ENCODE measurements around the gene TMEM88. TPM values are rescaled to one million over a fixed set of nuclear protein-coding genes. Genes with fewer than 3 reads are reported as not detected.

The TMEM88 gene
- total and polyA plus RNA-seq, 2 of the 4 experiments (the other 2 are of a cell fraction) = 2.1 TPM; not detected in 1

DNA sequence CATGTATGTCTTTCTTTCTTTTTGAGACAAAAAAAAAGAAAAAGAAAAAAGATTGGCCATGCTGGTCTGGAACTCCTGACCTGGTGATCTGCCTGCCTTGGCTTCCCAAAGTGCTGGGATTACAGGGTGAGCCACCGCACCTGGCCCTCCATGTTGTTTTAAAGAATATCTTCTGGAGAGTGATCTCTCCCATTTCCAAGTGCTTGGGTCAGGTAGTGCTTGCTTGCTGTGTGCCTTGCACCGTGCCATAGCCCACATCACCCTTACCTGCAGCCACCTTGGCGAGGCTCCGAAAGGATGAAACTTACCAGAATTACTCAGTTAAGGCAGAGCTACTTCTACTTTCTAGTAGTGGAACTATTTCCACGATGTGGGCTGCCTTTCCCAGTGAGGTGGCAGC lies 39.9 kb upstream of the TMEM88 start:
- no peak overlapping the region for H4K91ac ChIP-seq (ENCODE audit: insufficient read depth, low read depth, low read length)
- no peak overlapping the region for H3K14ac ChIP-seq (replicated peaks; ENCODE audit: low read depth, low read length)
- no peak overlapping the region for H3K4ac ChIP-seq (ENCODE audit: low read depth, low read length)
- no peak overlapping the region for H2BK20ac ChIP-seq (ENCODE audit: low read depth, low read length)
- no peak for DNase-seq
- no peak overlapping the region for H3K27ac ChIP-seq (ENCODE audit: insufficient read depth, low read length)
- H3K36me3 ChIP-seq (ENCODE audit: control insufficient read depth, insufficient read depth, low read length) = no peaks in the 10 kb centered on the region
- H2BK120ac ChIP-seq (ENCODE audit: low read depth, low read length) = no peak overlapping the region
- TF ChIP-seq BHLHE40 (IDR thresholded peaks at IDR 0.05; ENCODE audit: low read depth, low read length) (no peak), FOS (IDR thresholded peaks at IDR 0.05; ENCODE audit: low read depth, low read length) (no peak)
- H3K9me1 ChIP-seq (ENCODE audit: insufficient read depth, low read length) = no peaks in the 10 kb centered on the region
- H2AK9ac ChIP-seq (replicated peaks; ENCODE audit: low read depth, low read length, poor library complexity) = no peak overlapping the region
- in situ Hi-C loops (cut with MboI; ENCODE audit: low sequenced_read_pairs) = no loop called here
- no peak overlapping the region for H4K8ac ChIP-seq (ENCODE audit: low read depth in 2 of 2, low read length in 2 of 2)
- H3K9ac ChIP-seq (ENCODE audit: low read depth, low read length) = no peak overlapping the region
- H3K56ac ChIP-seq (ENCODE audit: extremely low read depth, insufficient read depth, low read length) = no peak overlapping the region
- BruUV-seq (replicated peaks) = no TSS peak
- H3K79me1 ChIP-seq (ENCODE audit: low read depth in 1 of 2, low read length in 2 of 2) = no peaks in the 10 kb centered on the region
- H3K4me1 ChIP-seq (ENCODE audit: control insufficient read depth, insufficient read depth, low read length) = no peaks in the 10 kb centered on the region
- no peak for ATAC-seq (ENCODE audit: low read depth)
- H3K23ac ChIP-seq (ENCODE audit: low read depth, low read length) = no peak overlapping the region
- no peaks in the 10 kb centered on the region for H3K9me3 ChIP-seq (ENCODE audit: control insufficient read depth, insufficient read depth, low read length)
- 89% methylated on average over 5 of the region's 5 CpGs; no CpG with 5 or more reads in 1 of the 2 experiments for WGBS, 2 experiments (ENCODE audit: extremely low coverage in 2 of 2, insufficient read length in 1 of 2)
- peak overlapping the region; percentile 7 for H2AFZ ChIP-seq (replicated peaks; ENCODE audit: low read length, poor library complexity)
- H4K5ac ChIP-seq (ENCODE audit: low read depth, low read length) = no peak overlapping the region
- peaks cover 36% of the 10 kb centered on the region for H3K27me3 ChIP-seq (ENCODE audit: control insufficient read depth, insufficient read depth, low read length)
- CTCF ChIA-PET = no interaction called here
- dilution Hi-C loops (cut with HindIII; ENCODE audit: low sequenced_read_pairs, unreplicated experiment) = no loop called here
- no peak overlapping the region for H2AK5ac ChIP-seq (ENCODE audit: low read depth, low read length)
- POLR2A ChIA-PET (ENCODE audit: unreplicated experiment) = no interaction called here
- H3K4me2 ChIP-seq (ENCODE audit: low read depth, low read length) = no peak overlapping the region
- H3K4me3 ChIP-seq (ENCODE audit: insufficient read depth, low read depth, low read length) = no peak overlapping the region
- H2BK5ac ChIP-seq (ENCODE audit: low read depth, low read length, poor library complexity, severe bottlenecking) = no peak overlapping the region
- H4K20me1 ChIP-seq (ENCODE audit: insufficient read depth, low read length) = no peaks in the 10 kb centered on the region; the same call in 1 of the 2 replicates
- H3K18ac ChIP-seq (ENCODE audit: low read depth, low read length) = no peak overlapping the region
- intact Hi-C loops (cut with micrococcal nuclease) = no loop called here
- H2BK15ac ChIP-seq (ENCODE audit: low read depth, low read length) = no peak overlapping the region

Measured in IMR-90 (cell line).